H1 (cell line): ENCODE results near the gene GATAD2B. TPM values are rescaled to one million over a fixed set of nuclear protein-coding genes. Genes with fewer than 3 reads are reported as not detected.

ENCODE experiments used
- RAD21 ChIP-seq, 2 experiments: IDR thresholded peaks in 1 of 2; conservative IDR thresholded peaks in 1 of 2; 2 replicates each; pipeline ENCODE4 v1.6.1; 2011; ENCODE audit warnings: low read depth in 2 of 2, low read length in 2 of 2, improper control_type of control experiment in 1 of 2, inconsistent platforms in 1 of 2, mild to moderate bottlenecking in 1 of 2, moderate library complexity in 1 of 2
- polyA plus RNA-seq, 7 experiments: library from polyadenylated mRNA; depleted of rRNA in 3 of 7; stranded (reverse) in 5 of 7; unstranded in 2 of 7; fragments of >200 nt in 5 of 7; fragments of 200-250 nt in 2 of 7; gene quantifications; 1 replicate in 5 of 7; 2 replicates in 1 of 7; 4 replicates in 1 of 7; pipeline versions ENCODE4 v1.2.1 to v1.2.3, GENCODE V29; 2011 to 2013; ENCODE audit warnings: missing spikeins in 2 of 7, mixed read lengths in 2 of 7
- total RNA-seq: library from RNA; stranded (reverse); fragmentation: NEBNext Ultra II Directional; extraction: Animal tissue kit (Norgen Biotek cat#: 25700); gene quantifications from 2 replicates; pipeline ENCODE4 v1.2.1, GENCODE V29; 2021
- TF ChIP-seq, protein P1 (sequence below): IDR thresholded peaks from 2 replicates; pipeline ENCODE4 v1.6.1; 2011; ENCODE audit warnings: low read depth, mild to moderate bottlenecking, low read length; ENCODE audit not compliant: insufficient read depth

The GATAD2B gene
- total and polyA plus RNA-seq, 2 of the 8 experiments (the other 6 are each of a cell fraction or from before 2014, with no cell fraction given), result 8.4 to 39.1 TPM

DNA sequence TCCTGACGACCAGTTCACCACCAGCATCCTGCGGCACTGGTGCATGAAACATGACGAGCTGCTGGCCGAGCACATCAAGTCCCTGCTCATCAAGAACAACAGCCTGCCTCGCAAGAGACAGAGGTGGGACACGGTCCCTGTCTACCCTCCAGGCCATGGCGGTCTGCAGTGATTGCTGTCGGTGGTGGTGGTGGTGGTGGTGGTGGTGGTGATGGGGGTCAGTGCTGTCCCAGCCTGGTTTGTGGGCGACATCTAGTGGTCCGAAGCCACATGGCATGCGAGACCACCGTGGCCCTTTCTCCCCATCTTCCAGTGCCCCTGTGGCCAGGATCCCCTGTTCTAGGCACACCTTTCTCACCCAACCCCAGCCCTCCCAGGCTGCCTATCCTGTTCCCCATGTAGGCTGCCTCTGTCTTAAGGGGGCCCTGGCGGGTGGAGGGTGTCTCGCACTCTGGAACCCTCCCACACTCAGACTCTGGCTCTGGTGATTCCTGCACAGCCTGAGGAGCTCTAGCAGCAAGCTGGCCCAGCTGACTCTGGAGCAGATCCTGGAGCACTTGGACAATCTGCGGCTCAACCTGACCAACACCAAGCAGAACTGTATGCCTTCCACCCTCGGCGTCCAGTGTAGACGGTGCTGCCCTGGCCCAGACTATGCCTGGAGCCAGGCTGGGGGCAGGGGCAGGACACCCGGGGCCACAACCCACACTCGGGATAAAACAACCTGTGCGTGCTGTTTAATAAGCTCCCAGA lies 150.8 kb downstream of the GATAD2B start (continued):
- TF ChIP-seq, protein P1, sequence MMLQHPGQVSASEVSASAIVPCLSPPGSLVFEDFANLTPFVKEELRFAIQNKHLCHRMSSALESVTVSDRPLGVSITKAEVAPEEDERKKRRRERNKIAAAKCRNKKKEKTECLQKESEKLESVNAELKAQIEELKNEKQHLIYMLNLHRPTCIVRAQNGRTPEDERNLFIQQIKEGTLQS, result no peak
- peak; percentile 86 to 91 for TF ChIP-seq RAD21 (IDR thresholded peaks at IDR 0.05 in 1 of 2, conservative IDR thresholded peaks at IDR 0.05 in 1 of 2; ENCODE audit: low read depth in 2 of 2, low read length in 2 of 2)
